ENCODE data around the gene PGF.

GRCh38 chr14:74935360-74935680, 20.1 kb downstream of the PGF start:
- no peak for TF ChIP-seq CTCF (IDR thresholded peaks at IDR 0.05)
- TF ChIP-seq POLR2AphosphoS5 (IDR thresholded peaks at IDR 0.05), result no peak
